Fibroblast of upper back skin (primary cell): ENCODE measurements around the gene P3H3.

Experiments used
- DNase-seq: peaks from one replicate; pipeline ENCODE4 v3.0.0-alpha.2; 2013

P3H3 gene

GRCh38 chr12:6799147-6799546 is 29.1 kb upstream of the P3H3 start:
- no peak for DNase-seq

DNA sequence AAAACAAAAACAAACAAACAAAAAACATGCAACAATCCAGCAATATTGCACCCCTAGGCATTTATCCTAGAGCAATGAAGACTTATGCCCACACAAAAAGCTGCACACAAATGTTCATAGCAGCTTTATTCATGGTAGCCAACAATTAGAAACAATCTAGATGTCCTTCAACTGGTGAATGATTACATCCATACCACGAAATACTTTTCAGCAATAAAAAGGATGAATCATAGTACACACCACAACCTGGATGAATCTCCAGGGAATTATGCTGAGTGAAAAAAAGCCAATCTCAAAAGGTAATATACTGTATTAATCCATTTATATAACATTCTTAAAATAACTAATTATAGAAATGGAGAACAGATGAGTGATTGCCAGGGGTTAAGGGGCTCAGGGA is 21.0 kb upstream of the P3H3 start:
- peak; percentile 61 for DNase-seq

DNA sequence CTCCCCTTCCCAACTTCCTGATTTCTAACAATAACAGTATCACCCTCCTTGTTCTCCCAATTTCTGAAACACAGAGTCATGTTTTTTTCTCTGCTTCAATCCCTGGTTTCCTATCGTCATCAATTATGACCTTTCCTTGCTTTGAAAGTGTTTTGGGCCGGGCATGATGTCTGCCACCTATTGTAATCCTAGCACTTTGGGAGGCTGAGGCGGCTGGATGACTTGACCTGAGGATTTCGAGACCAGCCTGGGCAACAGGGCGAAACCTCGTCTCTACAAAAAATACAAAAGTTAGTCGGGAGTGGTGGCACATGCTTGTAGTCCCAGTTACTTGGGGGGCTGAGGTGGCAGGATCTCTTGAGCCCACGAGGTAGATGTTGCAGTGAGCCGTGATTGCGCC is 19.2 kb upstream of the P3H3 start:
- no peak for DNase-seq

GRCh38 chr12:6810758-6811157 is 17.4 kb upstream of the P3H3 start:
- no peak for DNase-seq

- no peak for DNase-seq
Observed at GRCh38 chr12:6813363-6813762, 14.8 kb upstream of the P3H3 start.

DNA sequence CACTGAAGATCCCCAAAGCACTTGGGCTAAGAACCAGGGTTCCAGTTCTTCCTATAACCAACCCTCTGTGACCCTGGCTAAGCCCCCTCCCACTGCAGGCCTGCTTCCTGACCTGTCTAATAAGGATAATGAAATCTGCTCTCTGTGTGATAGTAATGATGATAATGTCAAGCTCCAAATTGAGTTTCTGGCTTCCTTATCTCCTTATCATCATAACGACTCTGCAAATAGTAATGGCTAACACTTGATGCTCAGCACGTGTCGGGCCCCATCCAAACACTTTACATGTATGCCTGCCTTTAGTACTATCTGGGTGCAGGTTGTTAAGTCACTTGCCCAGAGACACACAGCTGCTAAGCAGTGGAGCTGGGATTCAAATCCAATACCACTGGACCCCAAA is 11.6 kb upstream of the P3H3 start:
- DNase-seq: no peak

GRCh38 chr12:6817098-6817497 is 11.1 kb upstream of the P3H3 start:
- no peak for DNase-seq

- DNase-seq: no peak
Observed at GRCh38 chr12:6817662-6818157, 10.5 kb upstream of the P3H3 start.

DNA sequence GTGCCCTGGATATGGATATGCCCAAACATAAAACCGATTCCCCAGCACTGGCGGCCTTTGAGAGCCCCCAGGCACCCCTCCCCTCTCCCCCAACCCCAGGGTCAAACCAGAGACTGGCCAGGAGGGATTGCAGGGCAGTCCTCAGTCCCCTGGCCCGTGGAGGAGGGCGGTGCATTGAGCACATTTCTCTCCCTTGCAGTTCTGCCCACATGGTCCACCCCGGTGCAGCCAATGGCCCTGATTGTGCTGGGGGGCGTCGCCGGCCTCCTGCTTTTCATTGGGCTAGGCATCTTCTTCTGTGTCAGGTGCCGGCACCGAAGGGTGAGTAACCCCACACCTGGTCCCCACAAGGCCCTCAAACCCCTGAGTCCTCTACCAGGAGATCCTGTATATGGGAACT is 10.0 kb upstream of the P3H3 start:
- DNase-seq: no peak

- no peak for DNase-seq
Observed at GRCh38 chr12:6818645-6819044, 9.6 kb upstream of the P3H3 start.

- no peak for DNase-seq
Observed at GRCh38 chr12:6819106-6820030, 8.8 kb upstream of the P3H3 start.

DNA sequence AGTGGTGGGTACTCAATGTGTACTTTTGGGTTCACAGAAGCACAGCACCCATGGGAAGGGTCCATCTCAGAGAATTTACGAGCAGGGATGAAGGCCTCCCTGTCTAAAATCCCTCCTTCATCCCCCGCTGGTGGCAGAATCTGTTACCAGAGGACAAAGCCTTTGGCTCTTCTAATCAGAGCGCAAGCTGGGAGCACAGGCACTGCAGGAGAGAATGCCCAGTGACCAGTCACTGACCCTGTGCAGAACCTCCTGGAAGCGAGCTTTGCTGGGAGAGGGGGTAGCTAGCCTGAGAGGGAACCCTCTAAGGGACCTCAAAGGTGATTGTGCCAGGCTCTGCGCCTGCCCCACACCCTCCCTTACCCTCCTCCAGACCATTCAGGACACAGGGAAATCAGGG is 8.0 kb upstream of the P3H3 start:
- no peak for DNase-seq

GRCh38 chr12:6821591-6822425 is 6.4 kb upstream of the P3H3 start, which contains the start of gene GPR162:
Gene GPR162, plus strand, starts transcription at chr12:6821821. Its CDS starts 2,078 bp downstream, at chr12:6823899.
- peak; percentile 45 for DNase-seq

- DNase-seq: no peak
Observed at GRCh38 chr12:6822426-6823135, 5.6 kb upstream of the P3H3 start.

- DNase-seq: no peak
Observed at GRCh38 chr12:6823182-6824084, 4.8 kb upstream of the P3H3 start.

- no peak for DNase-seq
Observed at GRCh38 chr12:6824085-6824775, 4.0 kb upstream of the P3H3 start.

DNA sequence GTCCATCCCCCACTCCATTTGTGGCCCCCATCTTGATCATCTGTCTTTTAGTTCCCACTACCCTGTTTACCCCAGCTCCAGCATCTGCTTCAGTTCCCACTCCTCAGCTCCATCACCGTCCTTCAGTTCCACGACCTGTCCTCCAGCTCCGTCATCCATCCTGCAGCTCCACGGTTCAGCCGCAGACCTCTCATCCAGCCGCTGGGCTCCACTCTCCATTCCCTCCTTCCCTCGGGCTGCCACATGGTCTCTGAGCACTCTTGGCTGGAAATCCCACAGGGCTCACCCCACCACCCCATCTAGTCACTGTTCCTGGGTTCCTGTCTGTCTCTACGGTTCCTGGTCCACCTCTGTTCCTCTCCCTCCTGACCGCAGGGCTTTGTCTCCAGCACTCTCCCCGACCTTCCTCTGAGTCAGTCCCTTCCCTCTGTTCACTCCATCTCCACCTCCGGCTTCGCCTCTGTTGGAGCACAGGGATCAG is 3.3 kb upstream of the P3H3 start:
- peak; percentile 45 for DNase-seq

DNA sequence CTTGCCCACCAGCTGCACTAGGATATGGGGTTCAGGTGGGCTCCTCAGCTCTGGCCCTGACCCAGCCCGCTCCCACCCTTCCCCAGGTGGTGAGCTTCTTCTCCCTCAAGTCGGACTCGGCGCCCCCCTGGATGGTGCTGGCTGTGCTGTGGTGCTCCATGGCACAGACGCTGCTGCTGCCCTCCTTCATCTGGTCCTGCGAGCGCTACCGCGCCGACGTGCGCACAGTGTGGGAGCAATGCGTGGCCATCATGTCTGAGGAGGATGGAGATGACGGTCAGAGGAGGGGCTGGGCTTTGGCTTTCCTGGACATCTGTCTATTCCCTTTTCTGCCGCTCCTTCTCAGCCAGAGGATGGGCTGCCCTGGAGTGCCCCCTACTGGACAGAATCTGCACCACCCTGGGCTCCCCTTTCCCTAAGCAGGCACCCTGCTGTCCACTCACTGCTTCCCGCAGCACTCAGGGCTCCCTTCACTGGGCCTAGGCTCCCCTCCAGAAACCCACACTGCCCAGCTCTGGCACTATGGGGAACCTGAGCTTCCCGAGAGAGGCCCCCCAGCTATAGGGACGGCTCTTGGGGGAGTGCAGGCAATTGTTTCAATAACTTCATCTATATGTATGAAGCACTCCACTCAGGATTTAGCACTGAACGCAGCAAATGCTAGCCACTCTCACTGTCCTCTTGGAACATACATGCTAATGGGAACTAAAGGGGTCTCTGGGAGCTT is 2.6 kb upstream of the P3H3 start:
- peak; percentile 85 for DNase-seq

- no peak for DNase-seq
Observed at GRCh38 chr12:6826125-6826733, 2.0 kb upstream of the P3H3 start.
